HG03025 (cell line): Measurements from ENCODE around the gene FAM120A.

ENCODE experiments used
- ATAC-seq: cut with Tn5 transposase; IDR thresholded peaks from one replicate; pipeline ENCODE4 v1.9.1; 2021; ENCODE audit warnings: mild to moderate bottlenecking, moderate library complexity; ENCODE audit not compliant: unreplicated experiment, low FRiP score

Gene FAM120A

DNA sequence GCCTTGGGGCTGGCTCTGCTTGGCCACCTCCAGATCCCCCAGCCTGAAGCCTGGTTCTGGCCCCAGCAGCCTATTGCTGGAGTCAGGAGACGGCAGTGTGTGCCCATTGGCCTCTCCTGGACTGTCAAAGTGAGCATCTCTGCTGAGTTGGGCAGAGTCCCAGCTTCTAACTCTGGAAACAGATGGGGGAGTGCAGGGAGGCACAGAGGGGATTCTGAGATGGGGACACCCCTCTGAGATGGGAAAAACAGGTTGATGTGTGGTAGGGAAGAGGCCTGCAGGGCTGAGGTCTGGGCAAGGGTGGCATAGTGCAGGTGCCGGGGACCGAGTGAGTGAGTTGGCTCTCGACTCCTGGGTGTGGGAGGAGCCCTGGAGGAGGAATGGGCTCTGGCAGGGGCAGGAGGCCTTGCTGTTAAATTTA is 152.4 kb downstream of the FAM120A start:
- ATAC-seq, result no peak

DNA sequence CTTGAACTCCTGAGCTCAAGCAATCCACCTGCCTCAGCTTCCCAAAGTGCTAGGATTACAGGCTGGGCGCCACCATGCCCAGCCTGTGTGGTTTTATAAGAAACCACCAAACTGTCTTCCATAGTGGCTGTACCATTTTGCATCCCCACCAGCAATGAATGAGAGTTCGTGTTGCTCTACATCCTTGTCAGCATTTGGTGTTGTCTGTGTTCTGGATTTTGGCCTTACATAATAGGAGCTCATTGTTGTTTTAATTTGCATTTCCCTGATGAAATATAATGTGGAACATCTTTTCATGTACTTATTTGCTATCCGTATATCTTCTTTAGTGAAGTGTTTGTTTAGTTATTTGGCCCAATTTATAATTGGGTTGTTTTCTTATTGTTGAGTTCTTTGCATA is 154.7 kb downstream of the FAM120A start:
- no peak for ATAC-seq

DNA sequence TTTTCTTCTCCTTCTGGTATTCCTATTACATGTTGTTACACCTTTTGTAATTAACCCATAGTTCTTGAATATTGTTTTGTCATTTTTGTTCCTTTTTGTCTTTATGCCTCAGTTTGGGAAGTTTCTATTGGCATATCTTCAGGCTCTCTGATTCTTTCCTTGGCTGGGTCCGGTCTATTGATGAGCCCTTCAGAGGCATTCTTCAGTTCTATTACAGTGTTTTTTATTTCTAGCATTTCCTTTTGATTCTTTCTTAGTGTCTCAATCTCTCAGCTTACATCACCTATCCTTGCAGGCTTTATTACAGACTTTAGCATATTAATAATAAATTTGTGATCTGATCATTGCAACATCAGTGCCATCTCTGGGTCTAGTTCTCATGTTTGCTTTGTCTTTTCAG is 158.7 kb downstream of the FAM120A start:
- no peak for ATAC-seq

DNA sequence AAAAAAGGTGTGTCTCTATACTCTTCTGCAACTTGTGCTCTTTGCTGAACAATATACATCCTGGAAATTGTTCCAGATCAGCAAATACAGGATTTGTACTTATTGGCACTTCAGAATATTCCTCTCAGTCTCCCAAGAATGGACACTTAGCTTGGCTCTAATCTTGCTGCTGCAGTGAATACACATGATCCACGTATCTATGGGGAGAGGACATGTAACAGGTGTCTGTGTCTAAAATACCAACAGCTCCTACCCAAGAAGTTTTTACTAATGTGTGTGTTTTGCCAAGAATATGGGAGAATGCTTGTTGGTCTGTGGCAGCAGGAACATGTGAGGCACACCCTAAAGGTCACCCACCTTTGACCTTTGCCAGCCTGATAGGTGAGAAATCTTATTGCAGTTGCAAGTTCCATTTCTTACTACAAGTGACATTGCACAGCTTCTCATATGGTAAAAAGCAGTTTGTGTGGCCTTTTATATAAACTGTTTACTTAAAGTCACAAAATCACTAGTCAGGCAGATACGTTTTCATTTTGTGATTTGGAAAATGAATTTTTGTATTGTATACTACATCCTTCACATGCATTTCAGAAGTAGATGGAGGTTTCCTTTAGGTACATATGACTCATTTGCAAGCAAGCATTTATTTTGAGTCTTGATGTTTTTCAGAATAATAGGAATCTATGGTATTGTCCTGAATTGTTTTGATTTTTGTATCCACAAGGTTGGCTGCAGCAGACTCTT is 160.7 kb downstream of the FAM120A start:
- no peak for ATAC-seq

DNA sequence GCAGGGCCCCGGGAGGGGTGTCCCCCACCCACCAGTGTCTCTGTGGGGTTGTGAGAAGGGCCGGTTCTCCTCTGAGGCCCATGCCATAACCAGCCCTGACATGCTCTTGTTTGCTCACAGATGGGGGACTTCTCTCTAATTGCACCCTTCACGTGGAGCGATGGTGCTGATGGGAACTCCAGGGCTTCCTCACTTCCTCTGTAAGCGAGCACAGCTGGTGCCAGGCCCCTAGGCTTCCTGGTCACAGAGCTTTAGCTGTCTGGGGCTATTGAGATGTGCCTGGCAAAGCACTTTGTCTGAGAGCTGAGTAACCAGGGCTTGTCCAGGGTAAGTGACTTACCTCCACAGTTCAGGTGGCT is 161.3 kb downstream of the FAM120A start:
- no peak for ATAC-seq

DNA sequence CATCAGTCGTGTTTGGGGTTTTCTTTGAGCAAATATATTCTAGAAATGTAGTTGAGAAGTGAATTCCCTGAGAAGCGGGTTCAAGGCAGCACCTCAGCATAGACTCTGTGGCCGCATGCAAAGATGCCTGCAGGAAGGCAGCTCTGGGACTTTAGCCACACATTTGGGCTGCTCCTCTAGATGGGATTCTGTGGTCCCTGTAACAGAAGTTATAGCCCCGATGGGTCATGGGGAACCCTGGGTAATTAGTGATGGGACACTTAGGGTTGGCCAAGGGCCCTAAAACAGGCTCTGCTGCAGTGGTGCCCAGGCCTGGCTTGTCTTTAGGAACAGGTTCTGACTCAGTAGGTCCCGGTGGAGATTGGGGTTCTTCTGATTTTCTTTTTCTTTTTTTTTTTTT is 161.7 kb downstream of the FAM120A start:
- no peak for ATAC-seq

DNA sequence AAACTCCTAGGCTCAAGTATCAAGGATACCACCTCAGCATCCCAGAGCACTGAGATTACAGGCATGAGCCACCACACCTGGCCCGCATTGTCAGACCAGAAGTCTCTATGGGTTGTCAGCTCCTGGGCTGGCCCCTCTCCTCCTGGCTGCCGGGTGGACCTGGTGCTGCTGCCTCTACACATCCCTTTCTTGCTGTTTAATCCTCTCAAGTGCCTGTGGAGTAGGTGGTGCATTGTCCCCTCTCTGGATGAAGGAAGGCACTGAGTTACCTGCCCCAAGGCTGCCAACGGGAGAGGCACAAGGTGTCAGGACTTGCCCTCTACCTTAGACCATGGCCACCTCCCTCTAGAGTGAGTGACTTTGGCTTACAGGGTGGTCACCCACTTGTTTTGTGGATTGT is 162.3 kb downstream of the FAM120A start:
- ATAC-seq, result no peak

DNA sequence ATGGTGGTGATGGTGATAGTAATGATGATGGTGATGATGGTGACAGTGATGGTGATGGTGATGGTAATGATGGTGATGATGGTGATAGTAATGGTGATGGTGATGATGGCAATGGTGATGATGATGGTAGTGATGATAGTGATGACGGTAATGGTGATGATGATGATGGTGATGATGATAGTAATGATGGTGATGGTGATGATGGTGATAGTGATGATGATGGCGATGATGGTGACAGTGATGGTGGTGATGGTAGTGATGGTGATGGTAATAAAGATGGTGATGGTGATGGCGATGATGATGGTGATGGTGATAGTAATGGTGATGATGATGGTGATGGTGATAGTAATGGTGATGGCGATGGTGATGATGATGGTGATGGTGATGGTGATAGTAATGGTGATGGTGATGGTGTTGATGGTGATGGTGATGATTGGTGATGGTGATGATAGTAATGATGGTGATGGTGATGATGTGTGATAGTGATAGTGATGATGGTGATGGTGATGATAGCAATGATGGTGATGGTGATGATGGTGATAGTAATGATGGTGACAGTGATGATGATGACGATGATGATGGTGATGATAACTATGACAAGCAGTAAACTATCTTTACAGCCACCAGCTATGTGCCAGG is 163.5 kb downstream of the FAM120A start:
- ATAC-seq, result no peak
